Activated naive CD4-positive, alpha-beta T cell treated with Interleukin-2 at 50 U/mL for 16 hours (primary cell): Measurements from ENCODE around the gene SHC4.

Experiments
- DNase-seq: peaks from one replicate; pipeline ENCODE4 v3.0.0-alpha.2; 2020

SHC4 gene

GRCh38 chr15:48966595-48967301 is 3.0 kb upstream of the SHC4 start:
- DNase-seq = no peak

GRCh38 chr15:48965972-48966371 is 2.3 kb upstream of the SHC4 start:
- DNase-seq = no peak

DNA sequence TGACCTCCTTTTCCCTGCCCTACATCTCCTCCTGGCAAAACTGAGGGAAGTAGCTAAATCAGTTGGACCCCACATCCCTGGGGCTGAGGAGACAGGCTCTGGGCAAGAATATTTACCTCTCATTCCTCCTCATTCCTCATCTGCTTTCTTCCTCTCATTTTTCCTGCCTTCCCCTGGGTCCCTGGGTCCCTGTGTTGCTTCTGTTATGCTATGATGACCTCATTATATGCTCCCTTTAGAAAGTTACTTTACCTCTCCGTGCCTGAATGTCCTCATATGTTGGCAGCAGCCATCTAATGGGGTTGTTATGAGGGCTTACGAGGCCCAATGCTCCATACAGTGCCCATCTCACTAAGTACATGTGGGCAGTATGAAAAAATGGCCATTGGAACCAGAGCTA is 1.2 kb upstream of the SHC4 start:
- no peak for DNase-seq

- DNase-seq = no peak
These were observed 826 bp downstream of the SHC4 start for GRCh38 chr15:48962662-48963523.

DNA sequence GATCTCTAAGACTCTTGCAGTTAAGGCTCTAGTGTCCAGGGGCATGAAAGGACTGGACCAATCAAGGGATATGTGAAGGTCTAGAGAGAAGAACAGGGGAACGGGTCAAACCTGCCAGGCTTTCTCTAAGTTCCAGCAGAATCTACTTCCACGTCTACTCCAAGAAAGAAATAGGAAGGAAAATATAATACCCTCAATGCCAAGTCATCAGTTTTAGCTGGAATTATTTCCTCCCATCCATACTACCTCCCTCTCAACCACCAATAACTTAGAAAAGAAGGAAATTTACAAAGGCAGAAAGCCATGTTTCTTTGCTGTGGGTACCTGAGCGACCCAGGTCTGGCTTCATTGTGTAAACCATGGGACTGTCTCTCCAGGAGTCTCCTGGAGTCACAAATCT is 7.8 kb downstream of the SHC4 start:
- DNase-seq = no peak

- DNase-seq = no peak
These were observed 8.3 kb downstream of the SHC4 start for GRCh38 chr15:48955370-48955769.

GRCh38 chr15:48954538-48954937 is 9.2 kb downstream of the SHC4 start:
- no peak for DNase-seq

GRCh38 chr15:48946840-48947187 is 16.9 kb downstream of the SHC4 start:
- DNase-seq = no peak

DNA sequence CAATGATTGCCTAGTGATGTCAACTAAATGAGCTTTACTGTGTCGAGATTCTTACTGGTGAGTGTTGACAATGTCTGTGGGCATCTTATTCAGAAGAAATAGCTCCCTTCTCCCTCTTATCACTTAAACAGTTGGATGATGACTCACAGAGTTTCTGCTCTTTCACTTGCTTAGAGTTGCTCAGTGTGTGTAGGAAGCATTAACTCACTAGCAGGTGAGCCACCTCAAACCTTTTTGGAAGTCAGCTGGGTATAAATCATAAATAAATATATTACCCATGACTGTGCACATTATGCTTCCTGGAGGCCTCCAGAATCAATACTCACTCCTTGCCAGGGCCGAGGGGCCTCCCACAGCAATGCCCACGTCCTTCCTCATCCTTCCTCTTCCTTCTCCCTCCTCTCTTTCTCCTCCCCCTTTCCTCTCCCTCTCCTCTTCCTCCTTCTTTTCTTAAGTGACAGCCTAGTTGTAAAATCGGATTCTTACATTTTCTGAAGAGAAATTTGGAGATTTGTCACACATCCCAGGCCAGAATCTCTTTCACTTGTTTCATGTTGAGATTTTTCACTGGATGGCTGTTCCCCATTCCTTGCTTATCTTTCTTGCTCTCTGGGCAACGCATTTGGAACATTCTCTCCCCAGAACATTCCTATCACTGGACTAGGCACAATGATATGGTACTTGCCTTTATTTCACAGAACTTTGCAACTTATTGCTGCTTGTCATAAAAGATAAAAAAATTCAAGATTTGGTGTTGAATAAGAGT is 17.5 kb downstream of the SHC4 start:
- no peak for DNase-seq

GRCh38 chr15:48945386-48945785 is 18.3 kb downstream of the SHC4 start:
- DNase-seq = no peak

GRCh38 chr15:48941904-48942303 is 21.8 kb downstream of the SHC4 start:
- no peak for DNase-seq

DNA sequence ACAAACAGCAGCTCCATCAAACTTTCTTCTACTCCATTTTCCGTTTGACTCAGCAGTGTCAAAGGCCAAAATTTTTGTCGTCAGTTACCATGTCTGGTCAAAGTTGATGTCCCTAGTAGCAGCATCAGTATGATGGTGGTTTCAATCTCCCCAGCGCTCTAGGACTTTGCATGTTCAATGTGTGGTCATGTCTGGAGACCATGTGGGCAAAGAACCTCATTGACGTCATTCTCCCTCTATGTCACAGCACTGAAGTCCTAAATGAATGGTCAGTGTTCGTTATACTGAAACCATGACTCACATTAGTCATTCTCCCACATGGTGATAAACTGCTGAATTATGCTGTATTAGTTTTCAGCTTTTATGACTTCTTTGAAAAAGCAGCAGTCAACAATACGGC is 23.2 kb downstream of the SHC4 start:
- no peak for DNase-seq

- no peak for DNase-seq
These were observed 24.1 kb downstream of the SHC4 start for GRCh38 chr15:48939648-48940047.

DNA sequence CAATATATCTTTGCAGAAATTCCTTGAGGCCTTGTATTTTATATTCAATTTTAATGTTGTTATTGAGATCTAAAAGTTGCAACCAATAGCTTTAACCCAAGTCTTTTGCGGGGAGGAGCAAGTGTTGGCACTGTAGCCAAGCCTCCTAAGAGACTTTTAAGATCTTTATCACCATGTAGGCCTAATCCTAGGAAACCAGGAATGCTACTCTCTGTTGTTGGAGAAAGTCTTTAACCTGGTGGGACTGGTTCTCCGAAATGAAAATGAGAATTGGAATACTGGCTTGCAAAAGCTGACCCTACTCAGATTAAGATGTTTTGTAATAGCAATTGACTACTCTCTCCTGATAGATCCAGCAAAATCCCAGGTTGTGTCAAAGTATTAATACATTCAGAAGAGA is 25.8 kb downstream of the SHC4 start:
- DNase-seq = no peak

- no peak for DNase-seq
These were observed 27.1 kb downstream of the SHC4 start for GRCh38 chr15:48936666-48937065.

DNA sequence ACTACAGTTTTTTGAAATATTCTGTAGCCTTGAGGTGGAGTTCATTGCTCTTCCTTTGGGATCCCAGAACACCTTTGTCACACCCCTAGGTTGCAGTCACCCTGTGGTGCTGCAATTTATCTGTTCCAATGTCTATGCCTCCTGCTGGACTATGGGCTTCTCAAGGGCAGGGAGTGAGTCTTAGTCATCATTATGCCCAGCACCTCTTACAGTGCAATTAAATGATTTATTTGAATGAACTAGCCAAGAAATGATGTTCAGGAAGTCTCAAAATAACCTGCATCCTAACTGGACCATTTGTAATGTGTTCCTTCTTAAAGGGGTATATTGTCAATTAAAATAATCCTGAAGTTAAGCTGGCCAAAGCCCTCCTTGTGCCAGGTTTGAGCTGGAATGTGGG is 28.5 kb downstream of the SHC4 start:
- DNase-seq = no peak

DNA sequence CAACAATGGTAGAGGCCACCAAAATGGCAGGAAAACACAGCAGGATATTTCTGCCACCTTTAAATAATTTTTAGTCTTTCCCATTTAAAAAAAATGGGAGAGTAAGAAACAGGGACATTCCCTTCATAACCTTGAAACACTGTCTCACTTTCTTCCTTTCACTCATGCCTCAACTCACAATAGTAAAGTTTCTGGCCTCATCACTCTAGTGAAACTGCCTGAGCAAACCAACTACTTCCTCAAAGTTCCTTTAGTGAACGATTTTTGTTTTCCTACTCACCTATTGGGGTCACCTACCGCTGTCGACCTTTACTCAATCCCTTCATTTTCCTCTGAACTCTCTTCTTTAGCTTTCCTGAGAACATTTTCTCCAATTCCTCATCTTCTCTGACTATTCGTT is 33.0 kb downstream of the SHC4 start:
- DNase-seq = no peak

DNA sequence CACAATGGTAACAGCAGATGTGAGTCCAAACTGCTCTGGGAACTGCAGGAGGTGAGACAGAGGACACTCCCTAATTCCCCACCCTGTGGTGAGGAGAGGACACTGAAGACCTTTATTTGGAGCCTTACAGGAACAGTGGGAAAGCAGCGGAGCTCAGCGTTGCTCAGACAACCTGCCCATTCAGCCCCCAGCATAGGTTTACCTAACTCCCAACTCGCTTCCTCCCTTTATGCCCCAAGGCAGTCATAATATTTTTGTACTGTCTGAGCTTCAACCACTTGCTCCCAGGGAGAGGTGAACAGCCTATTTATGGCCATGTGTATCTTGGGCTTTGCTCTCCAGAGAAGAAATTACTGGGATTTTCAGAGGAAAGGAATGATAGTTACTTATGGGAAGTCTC is 34.1 kb downstream of the SHC4 start:
- DNase-seq = no peak

GRCh38 chr15:48928877-48929538 is 34.7 kb downstream of the SHC4 start:
- DNase-seq = peak; percentile 55

DNA sequence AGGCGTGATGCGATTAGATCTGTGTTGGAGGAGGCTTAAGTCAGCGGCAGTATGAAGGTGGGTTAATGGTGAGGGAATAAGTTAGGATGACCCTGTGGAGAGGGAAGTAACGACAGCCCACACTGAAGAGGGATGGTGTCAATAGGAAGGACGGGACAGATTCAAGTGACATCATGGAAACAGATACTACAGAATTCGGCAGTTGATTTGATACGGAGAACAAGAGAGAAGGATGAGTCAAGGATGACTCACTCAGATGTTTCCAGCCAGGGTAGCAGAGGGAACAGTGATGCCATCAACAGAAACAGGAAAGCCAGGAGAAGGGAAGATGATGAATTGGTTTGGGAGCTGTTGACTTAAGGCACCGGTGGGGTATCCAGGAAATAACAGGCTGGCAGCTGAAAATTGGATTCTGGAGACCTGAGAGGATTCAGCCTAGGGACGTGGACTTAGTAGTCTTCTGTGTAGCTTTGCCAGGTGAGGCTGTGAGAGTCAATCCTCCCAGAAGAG is 38.0 kb downstream of the SHC4 start:
- no peak for DNase-seq

GRCh38 chr15:48924528-48925393 is 39.0 kb downstream of the SHC4 start:
- no peak for DNase-seq

DNA sequence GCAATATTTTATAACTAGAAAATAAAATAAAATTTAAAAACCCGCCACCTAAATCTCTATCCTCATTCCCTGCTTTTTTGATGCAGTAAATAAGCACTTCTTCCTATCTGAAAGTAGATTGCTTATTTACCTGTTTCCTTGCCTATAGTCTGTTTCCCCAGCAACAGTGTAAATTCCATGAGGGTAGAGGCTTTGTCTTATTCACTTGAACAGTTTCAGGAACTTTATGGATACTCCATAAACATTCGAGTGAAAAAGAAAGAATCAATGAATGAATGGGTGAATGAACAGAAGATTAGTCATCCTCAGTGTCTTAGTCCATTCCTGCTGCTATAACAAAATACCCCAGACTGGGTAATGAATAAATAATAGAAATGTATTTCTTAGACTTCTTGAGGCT is 41.7 kb downstream of the SHC4 start:
- DNase-seq = no peak
